Panc1 (cell line): ENCODE data around the gene ZNF253. TPM values are rescaled to one million over a fixed set of nuclear protein-coding genes. Genes with fewer than 3 reads are reported as not detected.

ENCODE experiments used
- ATAC-seq: fragments of 200-7000 bp; cut with Tn5 transposase; 2 replicates; pipeline ENCODE4 v1.9.1; 2020; ENCODE audit warnings: mild to moderate bottlenecking, moderate library complexity
- Bru-seq: library from RNA; stranded (reverse); fragments of 400-500 nt; gene quantifications from one replicate; lab custom pipeline; 2021; lab: Mats Ljungman, UMichigan
- BruChase-seq, 2 experiments: library from RNA; stranded (reverse); fragments of 400-500 nt; gene quantifications; one replicate each; lab custom pipeline; 2021; lab: Mats Ljungman, UMichigan
- BruUV-seq: library from RNA; stranded (reverse); fragments of 400-500 nt; replicated peaks from 2 replicates; lab custom pipeline; 2021; lab: Mats Ljungman, UMichigan
- CTCF ChIA-PET: fragments of 300-600 bp; sonication (Branson Sonifier 250); formaldehyde crosslinking; loops from one replicate; lab custom pipeline; 2022; ENCODE audit warnings: antibody characterized with exemption; lab: Charles Lee
- POLR2A ChIA-PET: fragments of 300-600 bp; sonication (Branson Sonifier 250); formaldehyde crosslinking; loops from one replicate; lab custom pipeline; 2022; ENCODE audit warnings: antibody characterized with exemption; lab: Charles Lee
- DNase-seq: peaks from one replicate; pipeline ENCODE4 v3.0.0-alpha.2; 2010; ENCODE audit warnings: low read depth, low spot score
- H3K27ac ChIP-seq: 2 replicates; pipeline ENCODE4 v1.5.1; 2011; ENCODE audit warnings: mild to moderate bottlenecking, low read length, inconsistent platforms
- H3K27me3 ChIP-seq: fragments of 200-500 bp; sonication (Bioruptor generic); 2 replicates; pipeline ENCODE4 v1.6.0; 2014; ENCODE audit warnings: low read length, inconsistent platforms; ENCODE audit not compliant: control insufficient read depth, insufficient read depth
- H3K36me3 ChIP-seq: fragments of 200-500 bp; sonication (Bioruptor generic); 2 replicates; pipeline ENCODE4 v1.5.1; 2014; ENCODE audit warnings: inconsistent platforms, mild to moderate bottlenecking, low read length, moderate library complexity; ENCODE audit not compliant: control insufficient read depth, insufficient read depth
- H3K4me1 ChIP-seq: 2 replicates; pipeline ENCODE4 v1.5.1; 2011; ENCODE audit warnings: inconsistent platforms, mild to moderate bottlenecking, low read length, moderate library complexity; ENCODE audit not compliant: control insufficient read depth, insufficient read depth
- H3K4me3 ChIP-seq, 2 experiments: 2 replicates each; pipeline ENCODE4 v1.5.1; 2011 to 2012; ENCODE audit warnings: low read depth in 2 of 2, low read length in 2 of 2, mild to moderate bottlenecking in 2 of 2, inconsistent platforms in 1 of 2, moderate library complexity in 1 of 2
- H3K9me3 ChIP-seq: fragments of 200-500 bp; sonication (Bioruptor generic); 2 replicates; pipeline ENCODE4 v1.5.1; 2014; ENCODE audit warnings: low read depth, mild to moderate bottlenecking, inconsistent platforms, low read length, moderate library complexity; ENCODE audit not compliant: control insufficient read depth, insufficient read depth
- CTCF ChIP-seq: fragments of 450-650 bp; IDR thresholded peaks from 2 replicates; pipeline ENCODE4 v1.5.1; 2017; ENCODE audit warnings: mild to moderate bottlenecking
- POLR2AphosphoS5 ChIP-seq: IDR thresholded peaks from 2 replicates; pipeline ENCODE4 v1.6.1; 2012; ENCODE audit warnings: mild to moderate bottlenecking, low read depth, low read length, moderate library complexity
- REST ChIP-seq, 2 experiments: IDR thresholded peaks; 2 replicates each; pipeline ENCODE4 v1.6.1; 2011 to 2012; ENCODE audit warnings: low read depth in 2 of 2, control low read depth in 1 of 2, low read length in 1 of 2, mild to moderate bottlenecking in 1 of 2, moderate library complexity in 1 of 2; ENCODE audit not compliant: insufficient read depth in 1 of 2
- SIN3A ChIP-seq: IDR thresholded peaks from 2 replicates; pipeline ENCODE4 v1.6.1; 2012; ENCODE audit warnings: low read depth, mild to moderate bottlenecking, low read length, moderate library complexity, borderline replicate concordance; ENCODE audit not compliant: insufficient read depth
- TCF7L2 ChIP-seq: IDR thresholded peaks from 2 replicates; pipeline ENCODE4 v1.6.1; 2011; ENCODE audit warnings: mild to moderate bottlenecking, low read depth, low read length, inconsistent platforms
- in situ Hi-C: cut with HindIII; loops from 2 replicates; pipeline ENCODE4 v1.10.0; 2016; ENCODE audit warnings: low sequenced_read_pairs, low pct_unique_long_range_greater_than_20kb
- intact Hi-C: fragments of 100-400 bp; cut with micrococcal nuclease; formaldehyde crosslinking; loops from one replicate; pipeline ENCODE4 v1.10.0; 2022; ENCODE audit not compliant: unreplicated experiment
- long read RNA-seq: library from polyadenylated mRNA; unstranded; transcript quantifications from one replicate; pipeline ENCODE4 v2.0.0, GENCODE V29; 2021; ENCODE audit not compliant: unreplicated experiment
- polyA plus RNA-seq: library from polyadenylated mRNA; unstranded; fragments of >200 nt; gene quantifications from one replicate; pipeline ENCODE4 v1.2.1, GENCODE V29; 2012; ENCODE audit warnings: missing spikeins; ENCODE audit not compliant: insufficient read length
- total RNA-seq: library from RNA; stranded (reverse); gene quantifications from one replicate; pipeline ENCODE4 v1.2.1, GENCODE V29; 2021; ENCODE audit not compliant: unreplicated experiment

Gene ZNF253
- total RNA-seq = 8.9 TPM
- polyA plus RNA-seq = 6.2 TPM
- percentile 83 among the genes with signal in this experiment for Bru-seq, nascent RNA
- BruChase-seq, experiment 1, labeled RNA remaining after a 2-hour chase = percentile 77 among the genes with signal in this experiment
- BruChase-seq, experiment 2, labeled RNA remaining after a 6-hour chase = percentile 67 among the genes with signal in this experiment
- long read RNA-seq, transcript ZNF253-203 (4 exons, 3,519 nt) = major isoform, 6 of 13 reads
- long read RNA-seq, partial matches to known transcripts = 0 of 13 reads
- long read RNA-seq, other reads (novel, unspliced or antisense) = 2 of 13 reads

DNA sequence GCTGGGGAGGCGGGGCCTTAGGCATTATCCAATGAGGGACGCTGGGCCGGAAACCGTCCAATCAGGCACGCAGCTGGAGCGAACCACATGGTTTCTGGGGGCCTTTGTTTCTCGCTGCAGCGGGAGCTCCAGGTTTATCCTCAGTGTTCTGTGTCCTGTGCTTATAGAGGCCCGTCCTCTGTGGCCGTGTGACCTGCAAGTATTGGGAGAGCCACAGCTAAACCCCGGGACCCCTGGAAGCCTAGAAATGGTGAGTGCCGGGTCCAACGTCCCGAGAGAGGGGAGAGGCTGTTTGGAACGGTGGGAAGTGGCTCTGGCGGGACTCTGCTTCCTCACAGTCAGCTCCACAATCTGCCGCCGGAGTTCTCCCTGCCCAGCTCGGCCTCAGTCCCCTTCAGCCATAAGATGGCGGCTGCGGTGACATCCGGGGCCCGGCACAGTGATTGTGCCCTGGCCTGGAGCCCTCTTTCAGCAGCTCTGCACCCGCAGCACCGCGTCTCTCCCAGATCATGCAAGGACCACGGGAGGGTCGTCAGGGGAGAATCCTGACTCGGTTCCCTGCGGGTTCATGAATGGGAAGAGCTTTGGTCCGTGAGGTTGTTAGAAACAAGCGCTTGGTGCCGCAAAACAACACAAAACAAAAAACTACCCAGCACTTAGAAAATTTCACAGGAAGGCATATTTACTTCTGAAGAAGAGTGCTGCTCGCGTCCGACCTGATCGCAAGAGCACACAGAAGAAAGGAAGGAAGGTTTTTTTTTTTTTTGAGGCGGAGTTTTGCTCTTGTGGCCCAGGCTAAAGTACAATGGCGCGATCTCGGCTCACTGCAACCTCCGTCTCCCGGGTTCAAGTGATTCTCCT lies at the start of gene ZNF253:
Gene ZNF253, plus strand, starts transcription at position 133 of the 861 bp plus-strand sequence. Its CDS starts 115 bp downstream, at position 248.
- CTCF ChIA-PET = no interaction called here
- Histone ChIP-seq H3K4me1 (no peaks in the 10 kb centered on the region), H3K4me3 (peak within 1 kb of the TSS; percentile 83 to 96), H3K27ac (peak within 1 kb of the TSS; percentile 92), H3K9me3 (peaks cover 14% of the 10 kb centered on the region; the same call in 1 of the 2 replicates), H3K36me3 (no peaks in the 10 kb centered on the region), H3K27me3 (no peaks in the 10 kb centered on the region)
- peak; percentile 98 for ATAC-seq
- DNase-seq = peak; percentile 64
- intact Hi-C loops (no loop called here), in situ Hi-C loops (no loop called here)
- POLR2A ChIA-PET = interaction anchor here (0.5 to 0.7 kb wide), 5 partner anchors 44 to 288 kb away, joined by 3 to 4 read pairs (median 3); partner anchors contain the start of gene ZNF506
- BruUV-seq = TSS peak; percentile 83
- TF ChIP-seq REST (IDR thresholded peaks at IDR 0.05; ENCODE audit: insufficient read depth in 1 of 2, low read depth in 2 of 2, low read length in 1 of 2) = 0 out of 4 replicates have a peak, but pooled peaks of 1 of the 2 experiments have one; percentile 28
- peak; percentile 95 for TF ChIP-seq POLR2AphosphoS5
- peak; percentile 19; the same call in 1 of the 2 replicates for TF ChIP-seq SIN3A
- TF ChIP-seq TCF7L2 = no peak

- no TSS peak for BruUV-seq
- TF ChIP-seq REST (IDR thresholded peaks at IDR 0.05; ENCODE audit: insufficient read depth in 1 of 2, low read depth in 2 of 2, low read length in 1 of 2) = no peak
- TF ChIP-seq POLR2AphosphoS5 = no peak
- TF ChIP-seq CTCF = no peak
- TF ChIP-seq TCF7L2 = no peak
- no peak for TF ChIP-seq SIN3A
- Histone ChIP-seq H3K4me3 (no peak overlapping the region), H3K9me3 (peaks cover 6% of the 10 kb centered on the region; the same call in 1 of the 2 replicates), H3K36me3 (no peaks in the 10 kb centered on the region; the same call in 1 of the 2 replicates), H3K27ac (no peak overlapping the region), H3K27me3 (no peaks in the 10 kb centered on the region), H3K4me1 (no peaks in the 10 kb centered on the region)
- DNase-seq (no peak), ATAC-seq (no peak)
- POLR2A ChIA-PET = no interaction called here
- CTCF ChIA-PET = no interaction called here
- in situ Hi-C loops (no loop called here), intact Hi-C loops (no loop called here)
These were observed 49.0 kb upstream of the ZNF253 start for GRCh38 chr19:19816679-19817078.
